Trophoblast cell (in vitro differentiated cells and primary cell): ENCODE data around the gene EML1.

Experiments
- DNase-seq, 2 donors: peaks; one replicate each; pipeline ENCODE4 v3.0.0-alpha.2; 2016
- H2AFZ ChIP-seq: 2 replicates; pipeline ENCODE4 v1.6.1; 2013; ENCODE audit warnings: low read length, moderate library complexity, mild to moderate bottlenecking; ENCODE audit not compliant: insufficient read depth, poor library complexity
- H2AK5ac ChIP-seq: 2 replicates; pipeline ENCODE4 v1.6.1; 2013; ENCODE audit warnings: mild to moderate bottlenecking, low read length
- H2BK120ac ChIP-seq: 2 replicates; pipeline ENCODE4 v1.6.1; 2013; ENCODE audit warnings: low read length, mild to moderate bottlenecking, moderate library complexity; ENCODE audit not compliant: insufficient read depth, poor library complexity
- H2BK12ac ChIP-seq: 2 replicates; pipeline ENCODE4 v1.6.1; 2013; ENCODE audit warnings: mild to moderate bottlenecking, low read length, moderate library complexity
- H2BK5ac ChIP-seq: 2 replicates; pipeline ENCODE4 v1.6.1; 2013; ENCODE audit warnings: low read length, low read depth, moderate library complexity, mild to moderate bottlenecking; ENCODE audit not compliant: poor library complexity
- H3K14ac ChIP-seq: 2 replicates; pipeline ENCODE4 v1.6.1; 2013; ENCODE audit warnings: mild to moderate bottlenecking, low read length
- H3K18ac ChIP-seq: 2 replicates; pipeline ENCODE4 v1.6.1; 2013; ENCODE audit warnings: mild to moderate bottlenecking, low read length
- H3K23ac ChIP-seq: 2 replicates; pipeline ENCODE4 v1.6.1; 2013; ENCODE audit warnings: low read length
- H3K27ac ChIP-seq: 2 replicates; pipeline ENCODE4 v1.5.1; 2013; ENCODE audit warnings: low read depth, mild to moderate bottlenecking, inconsistent platforms, low read length, moderate library complexity
- H3K27me3 ChIP-seq: 2 replicates; pipeline ENCODE4 v1.6.1; 2013; ENCODE audit warnings: inconsistent platforms, mild to moderate bottlenecking, low read length, moderate library complexity; ENCODE audit not compliant: insufficient read depth
- H3K36me3 ChIP-seq, 2 experiments: 1 replicate in 1 of 2; 2 replicates in 1 of 2; pipeline ENCODE4 v1.6.1; 2013; ENCODE audit warnings: low read length in 2 of 2, mild to moderate bottlenecking in 2 of 2, moderate library complexity in 1 of 2; ENCODE audit not compliant: insufficient read depth in 2 of 2, control insufficient read depth in 1 of 2
- H3K4ac ChIP-seq: 2 replicates; pipeline ENCODE4 v1.6.1; 2013; ENCODE audit warnings: low read depth, mild to moderate bottlenecking, low read length, moderate library complexity
- H3K4me1 ChIP-seq, 2 experiments: 1 replicate in 1 of 2; 2 replicates in 1 of 2; pipeline ENCODE4 v1.6.1; 2013; ENCODE audit warnings: low read length in 2 of 2, mild to moderate bottlenecking in 2 of 2, moderate library complexity in 1 of 2; ENCODE audit not compliant: insufficient read depth in 2 of 2, control insufficient read depth in 1 of 2
- H3K4me2 ChIP-seq: 2 replicates; pipeline ENCODE4 v1.6.1; 2013; ENCODE audit warnings: inconsistent platforms, mild to moderate bottlenecking, low read length, moderate library complexity
- H3K4me3 ChIP-seq: 2 replicates; pipeline ENCODE4 v1.5.1; 2013; ENCODE audit warnings: mild to moderate bottlenecking, low read depth, low read length, inconsistent platforms
- H3K79me1 ChIP-seq: one replicate; pipeline ENCODE4 v1.6.1; 2013; ENCODE audit warnings: low read length
- H3K79me2 ChIP-seq: 2 replicates; pipeline ENCODE4 v1.6.1; 2013; ENCODE audit warnings: low read length, mild to moderate bottlenecking; ENCODE audit not compliant: control insufficient read depth, insufficient read depth, poor library complexity
- H3K9ac ChIP-seq: 2 replicates; pipeline ENCODE4 v1.6.1; 2013; ENCODE audit warnings: mild to moderate bottlenecking, low read length
- H3K9me3 ChIP-seq: 2 replicates; pipeline ENCODE4 v1.6.1; 2013; ENCODE audit warnings: low read depth, mild to moderate bottlenecking, control low read depth, inconsistent platforms, low read length; ENCODE audit not compliant: insufficient read depth
- H4K12ac ChIP-seq: 2 replicates; pipeline ENCODE4 v1.6.1; 2013; ENCODE audit warnings: low read depth, mild to moderate bottlenecking, low read length, moderate library complexity
- H4K8ac ChIP-seq: 2 replicates; pipeline ENCODE4 v1.6.1; 2013; ENCODE audit warnings: low read depth, mild to moderate bottlenecking, low read length, moderate library complexity
- H4K91ac ChIP-seq: one replicate; pipeline ENCODE4 v1.6.1; 2013; ENCODE audit warnings: low read depth, mild to moderate bottlenecking, low read length, moderate library complexity
- WGBS: extraction: QIAGEN DNeasy Blood & Tissue Kit; methylation state at CpG from one replicate; pipeline ENCODE4 v1.1.7; 2013; ENCODE audit warnings: missing lambda C conversion rate; ENCODE audit not compliant: insufficient read length, insufficient coverage; ENCODE audit errors: extremely low coverage; 5-methylcytosine and 5-hydroxymethylcytosine counted together

EML1 gene

DNA sequence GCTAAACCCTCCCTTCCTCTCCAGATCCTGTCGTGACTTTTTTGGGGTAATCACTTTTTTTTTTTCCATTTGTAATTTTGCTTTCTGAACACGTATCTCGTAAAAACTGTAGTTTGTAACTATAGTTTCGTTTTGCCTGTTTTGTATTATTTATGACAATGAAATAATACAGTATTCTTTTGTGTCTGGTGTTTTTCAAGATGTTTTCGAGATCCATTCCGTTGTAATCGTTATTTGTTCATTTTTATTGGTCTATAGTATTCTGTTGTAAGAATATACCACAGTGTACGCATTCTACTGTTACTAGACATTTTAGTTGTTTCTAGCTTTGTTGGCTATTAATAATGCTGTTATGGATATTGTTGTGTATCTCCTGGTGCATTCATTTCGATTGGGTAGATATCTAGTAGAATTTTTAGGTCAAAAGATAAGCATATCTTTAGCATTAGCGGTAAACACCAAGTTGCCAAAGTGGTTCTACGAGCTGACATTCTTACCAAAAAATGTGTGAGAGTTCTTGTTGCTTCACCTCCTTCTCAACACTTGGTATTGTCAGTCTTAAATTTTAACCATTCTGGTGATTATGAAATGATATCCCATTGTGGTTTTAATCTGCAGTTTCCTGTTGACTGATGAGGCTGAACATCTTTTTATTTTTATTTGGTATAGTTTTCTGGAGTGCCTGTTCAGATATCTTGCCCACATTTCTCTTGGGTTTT, 179.7 kb downstream of the EML1 start:
- Histone ChIP-seq H4K8ac (no peak overlapping the region), H2BK5ac (no peak overlapping the region), H3K27ac (no peak overlapping the region), H3K4me1 (peaks cover 3 to 6% of the 10 kb centered on the region in 2 experiments), H2AFZ (no peak overlapping the region), H4K12ac (no peak overlapping the region), H3K18ac (no peak overlapping the region), H3K9ac (no peak overlapping the region), H3K36me3 (no peaks in the 10 kb centered on the region), H3K4me2 (peak overlapping the region; percentile 72), H2BK120ac (no peak overlapping the region), H3K9me3 (peaks cover 13% of the 10 kb centered on the region), H3K23ac (no peak overlapping the region), H3K27me3 (no peaks in the 10 kb centered on the region), H4K91ac (no peak overlapping the region), H3K79me1 (peaks cover 7% of the 10 kb centered on the region), H3K79me2 (peaks cover 8% of the 10 kb centered on the region), H2BK12ac (no peak overlapping the region), H3K4me3 (peak overlapping the region; percentile 86), H2AK5ac (no peak overlapping the region), H3K4ac (no peak overlapping the region), H3K14ac (no peak overlapping the region)
- peak; percentile 77 to 95 for DNase-seq
- WGBS, result no CpG with 5 or more reads among the region's 11 CpGs

DNA sequence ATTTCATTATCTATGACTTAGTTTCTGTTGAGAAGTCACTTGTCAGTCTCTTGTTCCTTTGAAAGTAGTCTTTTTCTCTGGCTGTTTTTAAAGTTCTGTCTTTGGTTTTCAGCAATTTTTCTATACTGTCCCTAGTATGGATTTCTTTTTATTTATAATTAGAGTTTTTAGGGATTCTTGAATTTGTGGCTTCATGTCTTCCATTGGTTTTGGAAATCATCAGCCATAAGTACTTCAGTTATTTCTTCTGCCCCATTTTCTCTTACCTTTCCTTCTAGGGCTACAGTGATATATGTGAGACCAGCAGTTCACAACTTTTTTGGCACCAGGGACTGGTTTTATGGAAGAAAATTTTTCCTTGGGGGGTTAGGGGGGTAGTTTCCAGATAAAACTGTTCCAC, 182.0 kb downstream of the EML1 start:
- H2AK5ac ChIP-seq, result no peak overlapping the region
- no peak overlapping the region for H2AFZ ChIP-seq
- peaks cover 13% of the 10 kb centered on the region for H3K9me3 ChIP-seq
- no peak overlapping the region for H3K4ac ChIP-seq
- no peak overlapping the region for H4K91ac ChIP-seq
- no peak overlapping the region for H3K4me3 ChIP-seq
- H3K4me1 ChIP-seq, result peaks cover 3% of the 10 kb centered on the region in 2 experiments
- no peak overlapping the region for H4K8ac ChIP-seq
- H3K18ac ChIP-seq, result no peak overlapping the region
- H2BK5ac ChIP-seq, result no peak overlapping the region
- H3K79me1 ChIP-seq, result peaks cover 7% of the 10 kb centered on the region
- no peak overlapping the region for H3K9ac ChIP-seq
- H3K36me3 ChIP-seq, result no peaks in the 10 kb centered on the region
- no peak overlapping the region for H3K4me2 ChIP-seq
- no peak overlapping the region for H2BK120ac ChIP-seq
- H3K14ac ChIP-seq, result no peak overlapping the region
- no peak overlapping the region for H2BK12ac ChIP-seq
- H3K79me2 ChIP-seq, result peaks cover 8% of the 10 kb centered on the region
- H3K27ac ChIP-seq, result no peak overlapping the region
- H3K23ac ChIP-seq, result no peak overlapping the region
- no peak for DNase-seq
- no peak overlapping the region for H4K12ac ChIP-seq
- no peaks in the 10 kb centered on the region for H3K27me3 ChIP-seq

DNA sequence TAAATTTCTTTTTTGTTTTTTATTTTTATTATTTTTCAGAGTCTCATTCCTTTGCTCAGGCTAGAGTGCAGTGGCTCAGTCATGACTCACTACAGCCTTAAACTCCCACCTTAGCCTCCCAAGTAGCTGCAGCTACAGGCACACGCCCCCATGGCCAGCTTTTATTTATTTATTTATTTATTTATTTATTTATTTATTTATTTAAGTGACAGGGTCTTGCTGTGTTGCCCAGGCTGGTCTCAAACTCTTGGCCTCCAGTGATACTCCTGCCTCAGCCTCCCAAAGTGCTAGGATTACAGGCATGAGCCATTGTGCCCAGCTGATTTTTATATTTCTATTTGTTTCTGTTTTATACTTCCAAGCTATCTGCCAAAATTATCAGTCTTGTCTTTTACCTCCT, 182.8 kb downstream of the EML1 start:
- no CpG with 5 or more reads among the region's 1 CpG for WGBS

DNA sequence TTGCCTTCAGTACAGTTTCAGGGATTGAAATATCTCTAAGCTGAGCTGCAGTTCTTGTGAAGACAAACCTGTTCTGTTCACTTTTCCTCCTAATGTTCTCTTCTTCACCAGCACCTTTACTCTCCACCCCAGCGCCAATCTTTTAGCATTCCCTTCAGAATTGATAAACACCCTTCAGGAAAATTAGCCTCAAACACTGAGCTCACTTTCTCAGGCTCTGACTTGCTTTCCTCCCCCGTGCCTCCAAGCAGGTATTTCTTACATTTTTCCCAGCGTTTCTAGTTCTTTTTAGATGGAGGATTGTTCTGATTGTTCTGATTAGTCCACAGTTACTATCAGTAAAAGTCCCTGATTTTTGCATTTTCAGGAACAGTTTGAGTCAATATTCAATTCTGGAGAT, 183.5 kb downstream of the EML1 start:
- H3K4me3 ChIP-seq, result no peak overlapping the region
- no peak overlapping the region for H3K14ac ChIP-seq
- no peaks in the 10 kb centered on the region for H3K4me1 ChIP-seq
- no peak overlapping the region for H2BK12ac ChIP-seq
- no peak for DNase-seq
- H2BK5ac ChIP-seq, result no peak overlapping the region
- no peak overlapping the region for H3K4ac ChIP-seq
- peaks cover 4% of the 10 kb centered on the region for H3K79me1 ChIP-seq
- H3K9me3 ChIP-seq, result peaks cover 8% of the 10 kb centered on the region
- WGBS, result no CpG with 5 or more reads among the region's 3 CpGs
- H3K18ac ChIP-seq, result no peak overlapping the region
- no peak overlapping the region for H2BK120ac ChIP-seq
- H3K36me3 ChIP-seq, result no peaks in the 10 kb centered on the region
- no peak overlapping the region for H2AK5ac ChIP-seq
- no peak overlapping the region for H4K12ac ChIP-seq
- no peaks in the 10 kb centered on the region for H3K27me3 ChIP-seq
- no peak overlapping the region for H3K27ac ChIP-seq
- no peak overlapping the region for H4K8ac ChIP-seq
- no peak overlapping the region for H3K9ac ChIP-seq
- H2AFZ ChIP-seq, result no peak overlapping the region
- peaks cover 6% of the 10 kb centered on the region for H3K79me2 ChIP-seq
- H3K23ac ChIP-seq, result no peak overlapping the region
- no peak overlapping the region for H3K4me2 ChIP-seq
- H4K91ac ChIP-seq, result no peak overlapping the region

More for the DNA sequence above, 182.8 kb downstream of the EML1 start:
- Histone ChIP-seq H3K9me3 (peaks cover 9% of the 10 kb centered on the region), H3K79me2 (peaks cover 8% of the 10 kb centered on the region), H3K4me3 (no peak overlapping the region), H2BK5ac (no peak overlapping the region), H2AK5ac (no peak overlapping the region), H3K9ac (no peak overlapping the region), H3K14ac (no peak overlapping the region), H3K4ac (no peak overlapping the region), H3K79me1 (peaks cover 7% of the 10 kb centered on the region), H3K4me2 (no peak overlapping the region), H4K8ac (no peak overlapping the region), H3K18ac (no peak overlapping the region), H2AFZ (no peak overlapping the region), H3K23ac (no peak overlapping the region), H3K36me3 (no peaks in the 10 kb centered on the region), H4K91ac (no peak overlapping the region), H3K4me1 (peaks cover under 1% of the 10 kb centered on the region in 2 experiments), H2BK120ac (no peak overlapping the region), H3K27ac (no peak overlapping the region), H2BK12ac (no peak overlapping the region), H3K27me3 (no peaks in the 10 kb centered on the region), H4K12ac (no peak overlapping the region)
- DNase-seq, result no peak
